NB4 (cell line): ENCODE measurements around the gene FMNL2.

Source experiments
- MYC ChIP-seq: IDR thresholded peaks from 2 replicates; pipeline ENCODE4 v1.6.1; 2011; ENCODE audit warnings: low read depth, low read length
- POLR2A ChIP-seq: IDR thresholded peaks from 2 replicates; pipeline ENCODE4 v1.6.1; 2011; ENCODE audit warnings: mild to moderate bottlenecking; ENCODE audit not compliant: insufficient read length; ENCODE audit errors: extremely low read depth
- TF ChIP-seq, protein P1 (sequence below): IDR thresholded peaks from one replicate; pipeline ENCODE4 v1.5.1; 2012; ENCODE audit warnings: low read depth, low read length

DNA sequence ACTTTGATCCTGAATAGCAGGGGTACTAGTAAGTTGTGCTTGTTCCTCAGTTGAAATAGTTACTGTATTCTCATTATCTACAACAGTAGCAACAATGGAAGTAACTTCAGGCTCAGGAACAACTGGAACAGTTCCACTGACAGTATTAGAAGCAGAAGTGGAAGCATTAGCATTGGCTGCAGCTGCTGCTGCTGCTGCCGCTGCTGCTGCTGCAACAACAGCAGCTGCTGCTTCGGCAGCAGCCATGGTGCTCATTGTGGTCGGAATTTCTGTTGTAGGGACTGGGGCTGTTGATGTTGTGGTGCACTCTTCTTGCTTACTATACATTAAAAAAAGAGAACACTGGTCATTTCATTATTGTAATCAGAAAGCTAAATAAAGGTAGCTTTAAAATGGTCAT, 341.5 kb downstream of the FMNL2 start:
- TF ChIP-seq, protein P1, sequence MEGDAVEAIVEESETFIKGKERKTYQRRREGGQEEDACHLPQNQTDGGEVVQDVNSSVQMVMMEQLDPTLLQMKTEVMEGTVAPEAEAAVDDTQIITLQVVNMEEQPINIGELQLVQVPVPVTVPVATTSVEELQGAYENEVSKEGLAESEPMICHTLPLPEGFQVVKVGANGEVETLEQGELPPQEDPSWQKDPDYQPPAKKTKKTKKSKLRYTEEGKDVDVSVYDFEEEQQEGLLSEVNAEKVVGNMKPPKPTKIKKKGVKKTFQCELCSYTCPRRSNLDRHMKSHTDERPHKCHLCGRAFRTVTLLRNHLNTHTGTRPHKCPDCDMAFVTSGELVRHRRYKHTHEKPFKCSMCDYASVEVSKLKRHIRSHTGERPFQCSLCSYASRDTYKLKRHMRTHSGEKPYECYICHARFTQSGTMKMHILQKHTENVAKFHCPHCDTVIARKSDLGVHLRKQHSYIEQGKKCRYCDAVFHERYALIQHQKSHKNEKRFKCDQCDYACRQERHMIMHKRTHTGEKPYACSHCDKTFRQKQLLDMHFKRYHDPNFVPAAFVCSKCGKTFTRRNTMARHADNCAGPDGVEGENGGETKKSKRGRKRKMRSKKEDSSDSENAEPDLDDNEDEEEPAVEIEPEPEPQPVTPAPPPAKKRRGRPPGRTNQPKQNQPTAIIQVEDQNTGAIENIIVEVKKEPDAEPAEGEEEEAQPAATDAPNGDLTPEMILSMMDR = no peak
- no peak for TF ChIP-seq MYC
- TF ChIP-seq POLR2A = no peak
